Upper lobe of left lung (tissue), 6 donors: ENCODE data around the gene CAST. TPM values are rescaled to one million over a fixed set of nuclear protein-coding genes. Genes with fewer than 3 reads are reported as not detected.

Experiments
- ATAC-seq, 2 donors: fragments of 200-7000 bp; cut with Tn5 transposase; one replicate each; pipeline ENCODE4 v1.9.1; 2022; ENCODE audit warnings: mild to moderate bottlenecking in 2 of 2, moderate library complexity in 2 of 2; ENCODE audit not compliant: low FRiP score in 2 of 2
- DNase-seq, 2 donors: peaks; one replicate each; pipeline ENCODE4 v3.0.0-alpha.2; 2019 to 2020
- H3K27ac ChIP-seq, 4 donors: fragments of 200-600 bp; sonication (generic); one replicate each; pipeline ENCODE4 v1.5.1; 2016 to 2019
- H3K27me3 ChIP-seq, 4 donors: fragments of 200-600 bp; sonication (generic); one replicate each; pipeline ENCODE4 v1.5.1; 2017 to 2019
- H3K36me3 ChIP-seq, 4 donors: fragments of 200-600 bp; sonication (generic); one replicate each; pipeline ENCODE4 v1.5.1; 2016 to 2019
- H3K4me1 ChIP-seq, 4 donors: fragments of 200-600 bp; sonication (generic); one replicate each; pipeline ENCODE4 v1.5.1; 2018 to 2019
- H3K4me3 ChIP-seq, 4 donors: fragments of 200-600 bp; sonication (generic); one replicate each; pipeline ENCODE4 v1.5.1; 2017 to 2019; ENCODE audit warnings: mild to moderate bottlenecking in 2 of 4, moderate library complexity in 1 of 4
- H3K9me3 ChIP-seq, 4 donors: fragments of 200-600 bp; sonication (generic); one replicate each; pipeline ENCODE4 v1.5.1; 2018 to 2019
- EP300 ChIP-seq, 4 donors: sonication (generic); formaldehyde crosslinking; IDR thresholded peaks; one replicate each; pipeline ENCODE4 v1.5.1; 2017; ENCODE audit warnings: antibody characterized with exemption in 4 of 4, control low read depth in 2 of 4
- POLR2A ChIP-seq, 4 donors: fragments of 450-650 bp; IDR thresholded peaks; one replicate each; pipeline ENCODE4 v1.5.1; 2016 to 2017; ENCODE audit warnings: antibody characterized with exemption in 4 of 4, mild to moderate bottlenecking in 2 of 4
- POLR2AphosphoS5 ChIP-seq, 2 donors: sonication (generic); formaldehyde crosslinking; IDR thresholded peaks; one replicate each; pipeline ENCODE4 v1.5.1; 2017; ENCODE audit warnings: antibody characterized with exemption in 2 of 2
- WGBS, 2 donors: methylation state at CpG; one replicate each; pipeline ENCODE4 v1.1.5; 2017 to 2018; 5-methylcytosine and 5-hydroxymethylcytosine counted together
- total RNA-seq, 6 donors: library from RNA; depleted of rRNA in 4 of 6; stranded (reverse); fragments of >200 nt in 4 of 6; gene quantifications; one replicate each; pipeline versions ENCODE4 v1.1.0 to v1.2.1, GENCODE V29; 2016 to 2021
- TF ChIP-seq, protein P1 (sequence below), 6 experiments: fragments of 450-650 bp in 4 of 6; fragments of 200-600 bp in 2 of 6; sonication (generic) in 2 of 6; IDR thresholded peaks; one replicate each; pipeline ENCODE4 v1.5.1; 2016 to 2019; ENCODE audit warnings: antibody characterized with exemption in 6 of 6
- donor health status: DM: no; HTN: no; CAD: no; lungs with moderate emphysema.
- donor health status: DM: no; HTN: yes; CAD: no; lungs with severe emphysema.

Gene CAST
- total RNA-seq, 6 donors from 2014 or later, result 233 to 388 (median 270) TPM

DNA sequence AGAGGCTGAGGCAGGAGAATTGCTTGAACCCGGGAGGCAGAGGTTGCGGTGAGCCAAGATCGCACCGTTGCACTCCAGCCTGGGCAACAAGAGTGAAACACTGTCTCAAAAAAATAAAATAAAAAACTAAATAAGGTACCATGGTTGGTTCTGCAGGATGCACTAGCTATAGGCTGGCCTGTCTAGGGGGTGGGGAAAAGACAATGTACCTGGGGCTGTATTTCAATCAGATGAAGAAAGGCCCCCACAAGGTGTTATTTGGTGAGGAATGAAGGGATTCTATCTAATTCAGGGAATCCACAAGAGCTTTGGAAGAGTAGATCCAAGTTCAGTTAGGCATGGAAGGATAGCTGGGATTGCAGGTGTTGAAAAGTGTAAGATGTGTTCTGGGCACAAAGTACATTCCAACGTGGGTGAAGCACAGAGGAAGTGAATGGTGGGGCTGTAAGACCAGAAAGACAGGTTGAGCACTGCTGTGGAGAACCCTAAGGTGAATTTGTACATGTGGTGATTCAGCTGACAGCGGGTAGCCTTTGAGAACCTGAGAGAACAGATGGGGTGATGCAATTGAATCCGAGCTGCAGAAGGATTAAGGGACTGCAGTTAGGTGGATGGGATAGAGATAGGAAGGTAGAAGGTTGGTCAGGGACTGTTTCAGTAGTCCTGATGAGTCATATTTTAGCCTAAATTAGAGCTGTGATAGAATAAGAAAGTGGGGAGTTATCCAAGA is 71.8 kb downstream of the CAST start:
- Histone ChIP-seq H3K4me3 (no peak overlapping the region), H3K9me3 (no peaks in the 10 kb centered on the region), H3K27me3 (no peaks in the 10 kb centered on the region), H3K36me3 (peaks cover 11 to 54% (median 26%) of the 10 kb centered on the region in 4 donors), H3K4me1 (peaks cover 0 to 16% (median 6%) of the 10 kb centered on the region in 4 donors), H3K27ac (peak overlapping the region in 3 of 4 donors; percentile 30 to 36 (median 35))
- TF ChIP-seq, protein P1, sequence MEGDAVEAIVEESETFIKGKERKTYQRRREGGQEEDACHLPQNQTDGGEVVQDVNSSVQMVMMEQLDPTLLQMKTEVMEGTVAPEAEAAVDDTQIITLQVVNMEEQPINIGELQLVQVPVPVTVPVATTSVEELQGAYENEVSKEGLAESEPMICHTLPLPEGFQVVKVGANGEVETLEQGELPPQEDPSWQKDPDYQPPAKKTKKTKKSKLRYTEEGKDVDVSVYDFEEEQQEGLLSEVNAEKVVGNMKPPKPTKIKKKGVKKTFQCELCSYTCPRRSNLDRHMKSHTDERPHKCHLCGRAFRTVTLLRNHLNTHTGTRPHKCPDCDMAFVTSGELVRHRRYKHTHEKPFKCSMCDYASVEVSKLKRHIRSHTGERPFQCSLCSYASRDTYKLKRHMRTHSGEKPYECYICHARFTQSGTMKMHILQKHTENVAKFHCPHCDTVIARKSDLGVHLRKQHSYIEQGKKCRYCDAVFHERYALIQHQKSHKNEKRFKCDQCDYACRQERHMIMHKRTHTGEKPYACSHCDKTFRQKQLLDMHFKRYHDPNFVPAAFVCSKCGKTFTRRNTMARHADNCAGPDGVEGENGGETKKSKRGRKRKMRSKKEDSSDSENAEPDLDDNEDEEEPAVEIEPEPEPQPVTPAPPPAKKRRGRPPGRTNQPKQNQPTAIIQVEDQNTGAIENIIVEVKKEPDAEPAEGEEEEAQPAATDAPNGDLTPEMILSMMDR (IDR thresholded peaks at IDR 0.05), result no peak
- no peak for TF ChIP-seq POLR2A (IDR thresholded peaks at IDR 0.05)
- peak in 1 of 4 donors; percentile 11 for TF ChIP-seq EP300 (IDR thresholded peaks at IDR 0.05)
- TF ChIP-seq POLR2AphosphoS5 (IDR thresholded peaks at IDR 0.05), result peak in 1 of 2 donors; percentile 21
- peak; percentile 58 to 89 for ATAC-seq
- 82 to 84% methylated on average over 7 of the region's 7 CpGs for WGBS, 2 donors
- DNase-seq, result peak in 1 of 2 donors; percentile 79

DNA sequence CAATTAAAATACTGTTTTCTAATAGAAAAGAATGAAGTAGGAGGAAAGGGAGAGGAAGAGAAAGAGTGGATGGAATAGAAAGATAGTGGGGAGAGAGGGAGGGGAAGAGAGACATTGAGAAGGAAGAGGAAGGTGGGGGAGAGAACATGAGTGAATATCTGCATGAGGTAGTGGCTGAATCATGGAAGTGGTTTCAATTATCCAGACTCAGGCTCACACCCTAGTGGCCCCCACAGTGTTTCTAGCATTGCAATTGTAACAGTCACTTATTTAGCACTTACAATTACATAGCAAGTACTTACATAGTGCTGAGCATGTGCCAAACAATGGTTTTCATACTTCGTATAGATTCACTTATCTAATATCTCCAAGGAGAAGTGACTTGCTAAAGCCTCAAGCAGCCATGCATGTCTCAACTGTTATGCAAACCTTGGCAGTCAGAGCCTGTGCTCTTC is 72.7 kb downstream of the CAST start:
- Histone ChIP-seq H3K4me3 (no peak overlapping the region), H3K36me3 (peaks cover 11 to 58% (median 25%) of the 10 kb centered on the region in 4 donors), H3K27ac (peak overlapping the region in 2 of 4 donors; percentile 30 to 40), H3K9me3 (no peaks in the 10 kb centered on the region), H3K27me3 (no peaks in the 10 kb centered on the region), H3K4me1 (peaks cover 0 to 16% (median 6%) of the 10 kb centered on the region in 4 donors)
- DNase-seq (no peak), ATAC-seq (peak in 1 of 2 donors; percentile 64)
- WGBS, 2 donors, result 30 to 42% methylated on average over 1 of the region's 1 CpG
- TF ChIP-seq EP300 (IDR thresholded peaks at IDR 0.05), result no peak

DNA sequence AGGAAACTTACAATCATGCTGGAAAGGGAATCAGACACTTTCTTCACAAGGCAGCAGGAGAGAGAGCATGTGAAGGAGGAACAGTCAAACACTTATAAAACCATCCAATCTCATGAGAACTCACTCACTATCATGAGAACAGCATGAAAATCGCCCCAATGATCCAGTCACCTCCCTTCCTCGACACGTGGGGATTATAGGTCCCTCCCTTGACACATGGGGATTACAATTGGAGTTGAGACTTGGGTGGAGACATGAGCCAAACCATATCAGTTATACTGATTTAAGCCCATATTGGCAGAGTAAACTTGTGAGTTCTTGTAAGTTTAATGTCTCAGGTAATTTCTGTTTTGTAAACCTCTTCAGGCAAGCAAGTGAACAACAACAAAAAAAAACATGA is 74.8 kb downstream of the CAST start:
- 90 to 92% methylated on average over 3 of the region's 3 CpGs for WGBS, 2 donors
- Histone ChIP-seq H3K27me3 (no peaks in the 10 kb centered on the region), H3K4me1 (peaks cover 0 to 22% (median 10%) of the 10 kb centered on the region in 4 donors), H3K27ac (no peak overlapping the region), H3K36me3 (peaks cover 11 to 63% (median 39%) of the 10 kb centered on the region in 4 donors), H3K9me3 (no peaks in the 10 kb centered on the region), H3K4me3 (no peak overlapping the region)
- no peak for ATAC-seq
- DNase-seq, result no peak
- no peak for TF ChIP-seq POLR2AphosphoS5 (IDR thresholded peaks at IDR 0.05)
- TF ChIP-seq POLR2A (IDR thresholded peaks at IDR 0.05), result no peak
- no peak for TF ChIP-seq EP300 (IDR thresholded peaks at IDR 0.05)
- TF ChIP-seq, protein P1 (IDR thresholded peaks at IDR 0.05), result no peak

DNA sequence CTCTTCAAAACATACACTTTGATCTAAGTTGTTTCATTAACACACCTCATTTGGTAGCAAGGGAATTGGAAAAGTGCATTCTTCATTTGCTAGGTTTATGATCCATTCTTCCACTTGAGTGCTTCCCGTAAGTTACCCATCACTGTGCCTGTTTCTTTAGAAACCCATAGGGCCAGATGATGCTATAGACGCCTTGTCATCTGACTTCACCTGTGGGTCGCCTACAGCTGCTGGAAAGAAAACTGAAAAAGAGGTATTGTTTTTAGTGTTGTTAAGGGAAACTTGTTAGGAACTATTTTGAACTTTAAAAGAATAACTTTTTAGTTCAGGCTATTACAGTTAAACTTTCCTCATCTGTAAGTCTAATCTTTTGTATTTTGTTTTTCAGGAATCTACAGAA is 78.9 kb downstream of the CAST start:
- TF ChIP-seq EP300 (IDR thresholded peaks at IDR 0.05), result no peak
- no peaks in the 10 kb centered on the region for H3K9me3 ChIP-seq
- DNase-seq (no peak), ATAC-seq (no peak)
- WGBS, 2 donors, result 91 to 97% methylated on average over 3 of the region's 3 CpGs
- H3K36me3 ChIP-seq, result peaks cover 27 to 98% (median 63%) of the 10 kb centered on the region in 4 donors
- H3K4me1 ChIP-seq, result peaks cover 6 to 19% (median 10%) of the 10 kb centered on the region in 4 donors
- H3K4me3 ChIP-seq, result no peak overlapping the region
- H3K27ac ChIP-seq, result peak overlapping the region in 2 of 4 donors; percentile 40 to 76
- no peaks in the 10 kb centered on the region for H3K27me3 ChIP-seq

DNA sequence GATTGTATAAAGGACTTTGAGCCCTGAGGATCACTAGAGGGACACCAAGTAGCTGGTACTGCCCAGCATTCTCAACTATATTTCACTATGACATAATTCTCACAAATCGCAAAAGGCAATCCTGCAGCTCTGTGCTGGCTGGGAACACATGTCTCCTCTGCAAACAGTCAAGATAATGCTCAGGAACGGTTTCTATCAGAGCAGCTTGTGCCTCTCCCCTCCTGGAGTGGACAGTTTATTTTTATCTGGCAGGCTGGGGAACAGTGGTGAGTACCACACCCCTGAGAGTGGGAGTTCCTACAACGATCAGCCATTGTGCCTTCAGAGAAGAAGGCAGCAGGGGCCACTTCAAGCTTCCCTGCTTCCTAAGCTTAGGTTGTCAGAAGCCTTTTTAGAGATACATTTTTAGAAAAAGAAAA is 79.7 kb downstream of the CAST start:
- H3K27me3 ChIP-seq, result no peaks in the 10 kb centered on the region
- peaks cover 30 to 100% (median 69%) of the 10 kb centered on the region in 4 donors for H3K36me3 ChIP-seq
- ATAC-seq, result no peak
- no peak overlapping the region for H3K4me3 ChIP-seq
- H3K9me3 ChIP-seq, result no peaks in the 10 kb centered on the region
- DNase-seq, result no peak
- WGBS, 2 donors, result 42 to 50% methylated on average over 3 of the region's 3 CpGs
- peaks cover 6 to 19% (median 10%) of the 10 kb centered on the region in 4 donors for H3K4me1 ChIP-seq
- TF ChIP-seq EP300 (IDR thresholded peaks at IDR 0.05), result no peak
- no peak for TF ChIP-seq POLR2AphosphoS5 (IDR thresholded peaks at IDR 0.05)
- no peak for TF ChIP-seq POLR2A (IDR thresholded peaks at IDR 0.05)
- TF ChIP-seq, protein P1 (IDR thresholded peaks at IDR 0.05), result no peak
- H3K27ac ChIP-seq, result peak overlapping the region in 2 of 4 donors; percentile 40 to 76
